Lower leg skin (tissue), 3 donors: ENCODE measurements around the gene MYDGF.

Experiments
- CTCF ChIP-seq, 3 donors: fragments of 450-650 bp; IDR thresholded peaks; one replicate each; pipeline ENCODE4 v1.5.1; 2016; ENCODE audit warnings: antibody characterized with exemption in 3 of 3, mild to moderate bottlenecking in 3 of 3, moderate library complexity in 2 of 3
- POLR2A ChIP-seq, 2 donors: fragments of 450-650 bp; IDR thresholded peaks; one replicate each; pipeline ENCODE4 v1.6.1; 2016 to 2017; ENCODE audit warnings: antibody characterized with exemption in 2 of 2, mild to moderate bottlenecking in 1 of 2, moderate library complexity in 1 of 2

GRCh38 chr19:4688587-4688986 is 18.4 kb upstream of the MYDGF start:
- no peak for TF ChIP-seq CTCF (IDR thresholded peaks at IDR 0.05)
- no peak for TF ChIP-seq POLR2A (IDR thresholded peaks at IDR 0.05)
